Pulmonary artery endothelial cell (primary cell): ENCODE results near the gene MPZL2. TPM values are rescaled to one million over a fixed set of nuclear protein-coding genes. Genes with fewer than 3 reads are reported as not detected.
"Not testable (repeated sequence)": the region's sequence is repeated elsewhere in the genome, so short reads cannot be mapped to it uniquely, and the experiment has no call there.

Source experiments
- DNase-seq: peaks from one replicate; pipeline ENCODE4 v3.0.0-alpha.2; 2011; ENCODE audit warnings: low read depth, low spot score
- total RNA-seq: library from RNA; depleted of rRNA; stranded (reverse); fragments of >200 nt; gene quantifications from 2 replicates; pipeline ENCODE4 v1.2.3, GENCODE V29; 2014

Gene MPZL2
- total RNA-seq, result 116 and 148 TPM in 2 replicates

DNA sequence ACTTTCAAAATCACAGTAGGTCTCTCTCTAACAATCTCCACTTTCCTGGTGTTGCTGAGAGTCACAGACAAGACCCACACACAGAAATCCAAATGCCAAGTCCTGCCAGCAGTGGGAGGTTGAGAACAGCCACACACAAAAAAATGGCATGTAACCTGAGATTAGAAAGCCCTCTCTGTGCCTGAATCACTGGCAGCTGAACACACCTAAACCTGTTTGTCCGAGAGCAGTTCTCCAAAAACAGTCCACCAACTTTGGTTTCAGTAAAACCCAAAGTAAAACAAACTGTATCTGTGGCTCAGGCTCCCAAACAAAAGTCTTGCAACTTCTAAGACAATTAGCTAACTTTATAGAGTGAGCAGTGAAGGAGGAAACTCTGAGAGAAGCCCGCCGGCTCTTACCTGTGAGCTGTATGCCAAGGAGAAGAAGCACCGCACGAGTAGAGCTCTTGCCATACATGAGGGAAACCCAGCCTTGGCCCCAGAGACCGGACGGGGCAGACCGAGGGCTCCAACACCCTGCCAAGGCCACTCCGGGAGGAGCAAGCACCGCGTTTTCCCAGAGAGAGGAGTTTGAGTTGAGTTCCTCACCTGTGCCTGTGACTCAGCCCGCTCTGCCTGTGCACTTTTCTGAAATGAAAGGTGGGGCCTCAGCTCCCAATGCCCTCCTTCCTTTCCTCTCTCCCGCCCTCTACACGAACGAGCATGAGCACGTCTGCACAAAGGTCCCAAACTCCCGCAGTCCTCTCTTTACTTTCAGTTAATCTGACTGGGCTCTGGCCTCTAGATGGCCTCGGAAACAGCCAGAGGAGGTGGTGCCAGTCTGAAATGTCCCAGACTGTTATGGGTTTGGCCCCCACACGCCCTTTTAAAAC lies at the start of gene MPZL2:
TSS of gene MPZL2 (minus strand) at position 603 of the 874 bp plus-strand sequence. CDS start at position 459, 144 bp downstream.
- no peak for DNase-seq

DNA sequence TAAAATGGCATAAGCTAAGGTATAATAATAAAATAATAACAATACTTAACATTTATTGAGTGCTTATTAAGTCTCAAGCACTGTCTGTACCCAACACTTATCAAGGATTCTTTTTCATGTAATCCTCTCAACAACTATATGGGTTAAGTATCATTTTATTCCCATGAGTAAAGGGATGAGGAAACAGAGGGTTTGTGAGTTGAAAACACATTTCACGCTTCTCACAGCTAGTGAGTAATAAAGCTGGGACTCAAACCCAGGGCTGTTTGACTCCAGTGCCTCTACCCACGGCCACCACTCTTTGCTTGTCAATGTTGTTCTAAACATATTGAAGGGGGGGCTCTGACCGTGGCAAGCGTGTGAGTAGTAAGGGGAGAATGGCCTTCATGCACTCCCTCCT lies 49.1 kb upstream of the MPZL2 start:
- no peak for DNase-seq

DNA sequence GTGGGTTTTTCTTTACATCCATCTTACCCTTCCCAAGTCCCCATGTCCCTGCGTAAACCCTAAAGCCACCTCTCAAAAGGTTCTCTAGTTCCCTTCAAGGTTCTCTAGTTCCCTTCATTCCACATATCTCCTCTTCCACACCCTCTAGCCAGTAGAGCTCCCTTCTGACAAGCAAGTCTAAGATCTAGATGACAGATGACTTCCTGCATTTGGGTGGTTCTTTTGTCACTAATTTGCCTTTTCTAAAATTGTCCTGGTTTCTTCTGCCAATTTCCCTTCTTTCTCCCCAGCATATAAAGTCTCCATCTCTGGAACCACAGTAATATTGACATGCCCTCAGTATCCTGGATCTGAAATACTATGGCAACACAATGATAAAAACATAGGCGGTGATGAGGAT lies 48.2 kb upstream of the MPZL2 start:
- DNase-seq, result no peak

DNA sequence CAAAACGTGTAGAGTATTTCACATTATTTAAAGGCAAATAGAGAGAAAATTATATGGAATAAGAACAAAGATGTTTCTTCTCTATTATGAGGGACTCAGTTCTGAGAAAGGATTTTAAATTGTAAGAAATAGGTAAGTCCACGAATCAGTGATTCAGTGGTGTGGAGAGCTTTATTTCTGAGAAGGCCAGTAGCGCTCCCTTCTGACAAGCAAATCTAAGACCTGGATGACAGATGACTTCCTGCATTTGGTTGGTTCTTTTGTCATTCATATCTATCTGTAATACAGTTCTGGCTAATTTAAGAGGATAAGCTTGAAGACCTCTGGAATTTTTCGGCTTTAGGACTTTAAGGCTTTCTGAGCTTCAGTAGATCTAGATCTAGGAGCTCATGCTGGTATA lies 47.4 kb upstream of the MPZL2 start:
- no peak for DNase-seq

DNA sequence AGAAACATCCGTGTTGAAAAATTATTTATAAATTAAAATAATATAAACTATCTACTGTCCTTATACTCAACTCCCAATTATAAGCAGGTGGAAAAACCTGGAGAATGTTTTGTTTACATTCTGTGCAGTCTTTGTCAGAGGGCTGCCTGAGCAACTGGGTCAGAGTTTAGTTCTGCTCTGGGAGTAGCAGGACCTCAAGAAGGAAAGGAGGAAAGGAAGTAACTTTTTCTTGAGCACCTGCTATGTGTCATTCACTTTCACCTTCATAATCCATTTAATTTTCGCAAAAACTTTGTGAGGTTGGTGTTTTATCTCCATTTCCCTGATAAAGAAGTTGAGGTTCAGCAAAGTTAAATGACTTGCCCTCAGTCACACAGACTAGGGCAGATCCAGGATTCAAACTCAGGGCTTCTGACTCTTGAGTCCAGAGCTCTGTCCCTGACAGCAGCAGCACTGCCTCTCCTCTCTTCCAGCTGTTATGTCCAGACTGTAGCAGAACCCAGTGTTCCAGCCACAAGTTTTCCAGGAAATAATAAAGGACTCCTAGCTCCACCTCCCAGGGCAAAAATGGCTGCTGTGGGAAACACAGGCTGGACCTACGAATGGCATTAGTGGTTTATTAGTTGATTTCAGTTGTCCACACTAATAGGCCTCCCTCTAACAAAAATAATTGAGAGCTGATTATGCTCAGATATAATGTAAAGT lies 46.8 kb upstream of the MPZL2 start:
- no peak for DNase-seq

DNA sequence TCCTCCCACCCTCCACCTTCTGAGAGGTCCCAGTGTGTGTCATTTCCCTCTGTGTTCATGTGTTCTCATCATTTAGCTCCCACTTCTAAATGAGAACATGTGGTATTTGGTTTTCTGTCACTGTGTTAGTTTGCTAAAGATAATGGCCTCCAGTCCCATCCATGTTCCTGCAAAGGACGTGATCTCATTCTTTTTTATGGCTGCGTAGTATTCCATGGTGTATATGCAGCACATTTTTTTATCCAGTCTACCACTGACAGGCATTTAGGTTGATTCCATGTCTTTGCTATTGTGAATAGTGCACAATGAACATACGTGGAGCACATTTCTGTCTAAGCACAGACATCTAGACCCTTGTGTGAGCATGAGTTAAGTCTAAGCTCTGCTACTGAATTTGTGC lies 46.2 kb upstream of the MPZL2 start:
- DNase-seq, result no peak

DNA sequence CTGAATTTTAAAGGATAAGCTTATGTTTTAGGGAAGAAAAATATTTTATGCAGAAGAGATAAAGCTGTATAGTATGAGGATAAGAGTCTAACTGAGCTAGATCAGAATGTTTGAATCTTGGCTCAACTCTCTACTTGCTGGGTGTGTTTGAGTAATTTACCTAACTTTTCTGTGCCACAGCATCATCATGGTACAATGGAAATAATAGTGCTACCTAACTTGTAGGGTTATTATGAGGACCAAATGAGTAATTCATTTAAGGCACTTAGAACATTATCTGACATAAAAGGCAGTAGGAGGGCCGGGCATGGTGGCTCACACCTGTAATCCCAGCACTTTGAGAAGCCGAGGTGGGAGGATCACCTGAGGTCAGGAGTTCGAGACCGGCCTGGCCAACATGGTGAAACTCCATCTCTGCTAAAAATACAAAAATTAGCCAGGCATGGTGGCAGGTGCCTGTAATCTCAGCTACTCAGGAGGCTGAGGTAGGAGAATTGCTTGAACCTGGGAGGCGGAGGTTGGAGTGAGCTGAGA lies 45.0 kb upstream of the MPZL2 start:
- not testable (repeated sequence) for DNase-seq

DNA sequence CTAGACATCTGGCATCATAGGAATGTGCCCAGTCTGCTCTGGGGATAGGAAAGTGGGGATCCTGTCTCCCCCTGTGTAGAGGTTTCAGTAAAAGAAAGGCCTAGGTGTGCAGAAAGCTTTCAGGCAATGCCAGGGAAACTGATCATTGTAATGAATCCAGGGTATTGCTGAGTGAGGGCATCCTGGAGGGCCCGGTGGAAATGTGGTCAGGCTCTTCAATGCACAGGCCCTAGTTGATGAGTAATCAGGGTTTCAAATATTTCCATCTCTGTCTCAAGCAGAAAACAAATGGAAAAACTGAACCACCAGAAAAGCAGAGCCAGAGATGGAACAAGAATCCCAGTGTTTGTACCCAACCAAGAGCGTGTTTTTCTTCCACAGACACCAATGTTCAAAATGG lies 42.5 kb upstream of the MPZL2 start:
- no peak for DNase-seq

DNA sequence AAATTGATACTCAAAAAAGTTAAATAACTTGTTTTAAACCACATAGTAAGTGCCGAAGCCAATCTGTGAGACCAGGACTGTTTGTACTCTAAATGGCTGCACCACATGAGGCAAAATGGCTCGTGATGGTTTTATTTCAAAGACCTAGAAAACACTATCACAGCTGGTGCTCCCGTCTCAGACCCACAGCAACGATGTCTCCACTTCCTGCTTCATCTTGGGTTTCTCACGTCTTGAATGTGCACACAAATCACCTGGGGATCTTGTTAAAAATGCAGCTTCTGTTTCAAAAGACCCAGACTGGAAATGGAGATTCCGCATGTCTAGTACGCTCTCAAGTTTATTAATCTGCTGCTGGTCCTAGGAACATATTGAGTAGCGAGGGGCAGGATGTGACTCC lies 41.6 kb upstream of the MPZL2 start:
- DNase-seq, result no peak

DNA sequence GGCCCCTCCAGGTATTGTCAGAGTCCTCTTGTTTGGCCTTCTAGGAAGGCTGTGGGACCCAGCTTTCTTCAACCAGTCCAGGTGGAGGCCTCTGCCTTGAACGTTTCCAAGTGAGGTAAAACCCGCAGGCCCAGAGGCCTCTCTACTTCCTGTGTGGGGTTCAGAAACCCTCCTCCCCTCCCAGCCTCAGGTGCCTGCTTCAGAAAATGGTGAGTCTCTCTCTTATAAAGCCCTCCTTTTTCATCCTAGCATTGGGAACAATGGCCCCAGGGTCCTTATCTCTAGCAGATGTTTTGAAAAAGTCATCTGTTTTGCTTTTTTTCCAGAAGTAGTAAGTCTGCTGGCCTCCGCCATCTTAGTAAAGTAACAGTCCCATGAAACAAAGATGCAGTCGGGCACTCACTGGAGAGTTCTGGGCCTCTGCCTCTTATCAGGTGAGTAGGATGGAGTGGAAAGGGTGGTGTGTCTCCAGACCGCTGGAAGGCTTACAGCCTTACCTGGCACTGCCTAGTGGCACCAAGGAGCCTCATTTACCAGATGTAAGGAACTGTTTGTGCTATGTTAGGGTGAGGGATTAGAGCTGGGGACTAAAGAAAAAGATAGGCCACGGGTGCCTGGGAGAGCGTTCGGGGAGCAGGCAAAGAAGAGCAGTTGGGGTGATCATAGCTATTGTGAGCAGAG lies 40.6 kb upstream of the MPZL2 start, which contains the start of gene CD3E:
TSS of gene CD3E (plus strand) at position 163 of the 681 bp plus-strand sequence. CDS start at position 386, 223 bp downstream.
- no peak for DNase-seq

DNA sequence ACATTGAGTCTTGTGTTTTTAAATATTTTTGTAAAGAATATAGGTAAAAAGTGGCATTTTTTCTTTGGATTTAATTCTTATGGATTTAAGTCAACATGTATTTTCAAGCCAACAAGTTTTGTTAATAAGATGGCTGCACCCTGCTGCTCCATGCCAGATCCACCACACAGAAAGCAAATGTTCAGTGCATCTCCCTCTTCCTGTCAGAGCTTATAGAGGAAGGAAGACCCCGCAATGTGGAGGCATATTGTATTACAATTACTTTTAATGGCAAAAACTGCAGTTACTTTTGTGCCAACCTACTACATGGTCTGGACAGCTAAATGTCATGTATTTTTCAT lies 40.1 kb upstream of the MPZL2 start:
- no peak for DNase-seq

DNA sequence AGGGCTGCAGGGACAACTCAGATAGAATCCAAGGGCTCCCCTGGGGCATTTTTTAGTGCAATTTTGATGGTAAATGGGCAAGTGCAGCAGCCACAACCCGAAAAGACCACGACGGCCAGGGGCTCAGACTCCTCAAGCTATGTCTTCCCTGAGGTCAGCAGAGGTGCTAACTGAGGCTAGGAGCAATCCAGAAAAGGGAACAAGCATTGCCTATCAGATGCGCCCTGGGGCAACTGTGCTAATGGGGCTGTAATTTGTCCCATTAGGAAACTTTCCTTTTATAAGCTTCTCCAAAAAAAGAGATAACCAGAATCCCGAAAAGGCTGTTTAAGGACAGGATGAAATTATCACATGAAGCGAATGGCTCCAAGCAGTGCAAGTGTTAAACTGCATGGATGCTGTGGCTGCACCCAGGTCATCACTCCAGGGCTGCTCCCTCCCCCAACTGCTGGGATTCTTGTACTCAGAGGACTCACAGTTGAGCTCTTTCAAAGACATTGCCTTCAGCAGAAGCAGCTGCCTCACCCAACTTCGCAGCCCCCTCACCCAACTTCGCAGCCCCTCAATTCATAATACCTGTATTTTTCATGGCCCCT lies 37.6 kb upstream of the MPZL2 start:
- DNase-seq, result no peak

DNA sequence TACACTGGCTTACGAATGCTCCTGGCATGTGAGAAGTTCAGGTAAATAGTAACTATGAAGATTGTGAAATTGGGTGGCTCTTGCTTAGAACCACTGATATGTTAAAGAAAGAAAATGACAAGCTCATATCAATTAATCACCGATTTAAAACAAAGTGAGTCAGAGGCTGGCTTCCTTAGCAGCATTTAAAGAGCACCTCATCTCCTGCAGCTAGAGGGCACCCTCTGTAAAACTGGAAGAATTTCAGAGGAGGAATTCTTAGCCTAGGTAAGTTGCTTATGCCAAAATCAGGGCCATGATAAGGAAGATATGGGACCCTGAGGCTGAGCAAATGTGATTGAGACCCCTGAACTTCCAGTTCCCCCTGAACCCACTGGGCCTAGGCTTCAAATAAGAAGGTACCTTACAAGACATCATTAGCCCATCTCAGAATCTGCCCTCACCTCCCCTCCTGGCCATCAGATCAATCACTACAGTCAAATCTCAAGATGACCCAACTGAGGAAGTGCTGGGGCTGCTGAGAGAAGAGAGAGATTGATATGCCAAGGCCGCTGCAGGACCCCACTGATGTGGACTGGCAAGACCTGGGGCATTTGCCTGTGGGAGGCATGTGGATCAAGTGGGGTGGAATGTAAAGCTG lies 31.8 kb upstream of the MPZL2 start:
- DNase-seq, result no peak

DNA sequence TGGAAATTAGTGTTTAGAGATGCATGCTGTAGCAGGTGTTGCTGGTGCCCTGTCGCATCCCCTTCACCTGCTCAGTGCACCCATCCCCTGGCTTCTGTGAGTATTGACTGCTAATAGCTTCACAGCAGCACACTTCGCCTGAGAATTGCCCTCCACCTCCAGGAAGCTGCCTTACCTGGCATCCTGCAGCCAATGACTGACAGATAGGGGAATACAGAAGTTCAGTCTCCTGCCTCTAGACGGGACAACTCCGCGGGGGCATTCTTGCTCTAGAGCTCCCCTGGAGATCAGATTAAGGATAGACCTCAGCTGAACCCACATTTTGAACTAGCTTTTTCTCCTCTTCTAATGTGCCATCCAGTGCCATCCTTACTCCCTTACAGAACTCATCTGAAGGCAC lies 31.1 kb upstream of the MPZL2 start:
- DNase-seq, result no peak

DNA sequence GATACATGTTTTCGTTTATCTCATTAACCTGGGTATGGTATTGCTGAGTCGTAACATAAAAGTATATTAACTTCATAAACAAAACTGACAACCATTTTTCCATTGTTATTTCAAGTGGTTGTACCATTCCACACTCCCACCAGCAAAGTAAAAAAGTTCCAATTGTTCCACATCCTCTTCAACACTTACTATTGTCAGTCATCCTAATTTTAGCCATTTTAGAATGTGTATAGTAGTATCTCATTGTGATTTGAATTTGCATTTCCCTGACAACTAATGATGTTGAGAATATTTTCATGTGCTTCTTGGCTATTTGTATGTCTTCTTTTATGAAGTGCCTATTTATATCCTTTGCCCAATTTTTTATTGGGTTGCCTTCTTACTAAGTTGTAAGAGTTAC lies 30.0 kb upstream of the MPZL2 start:
- DNase-seq, result no peak

DNA sequence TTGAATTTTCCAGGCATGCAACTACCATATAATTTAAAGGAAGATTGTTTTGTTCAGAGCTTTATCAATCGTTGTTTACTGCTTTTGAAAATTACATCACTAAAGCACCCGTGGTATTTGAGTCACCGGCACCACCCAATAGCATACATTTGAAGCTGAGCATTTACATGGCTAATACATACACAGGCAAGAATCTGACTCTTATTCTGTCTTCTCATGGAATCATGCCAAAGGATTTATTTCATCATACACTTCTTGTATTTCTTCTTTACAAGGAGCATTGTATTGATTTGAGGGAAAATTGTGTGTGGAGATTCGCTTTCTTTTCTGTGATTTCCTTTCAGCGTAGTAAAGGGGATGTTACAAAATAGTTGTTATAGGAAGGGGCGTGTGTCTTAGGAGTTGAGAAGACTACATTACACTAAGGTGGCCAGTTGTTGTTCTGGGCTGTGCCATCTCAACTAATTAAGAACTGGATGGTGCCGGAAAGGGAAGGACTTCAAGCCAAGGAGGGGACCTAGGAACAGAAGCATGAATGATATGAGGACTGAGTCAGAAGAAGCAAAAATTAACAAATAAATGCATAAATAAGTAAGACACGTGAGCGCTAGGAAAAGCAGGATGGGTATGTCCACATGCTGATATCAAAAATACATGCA lies 27.5 kb upstream of the MPZL2 start:
- no peak for DNase-seq

DNA sequence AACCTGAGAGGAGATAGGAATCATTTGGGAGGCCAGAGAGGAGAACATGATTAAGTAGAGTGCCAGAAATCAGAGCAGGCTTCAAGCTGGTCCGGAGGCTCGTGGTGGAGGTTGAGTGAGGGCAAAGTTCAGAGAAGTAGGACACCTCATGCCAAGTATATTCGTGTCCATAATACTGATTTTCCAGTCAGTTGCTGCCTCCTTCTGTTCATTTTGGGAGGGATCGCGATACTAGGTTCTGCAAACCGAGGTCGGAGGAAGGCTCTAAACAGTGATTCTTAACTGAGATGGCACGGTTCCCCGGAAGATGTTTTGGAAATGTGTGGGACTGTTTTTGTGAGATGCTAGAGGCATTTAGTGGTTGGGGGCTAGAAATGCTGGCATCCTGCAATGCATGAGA lies 26.8 kb upstream of the MPZL2 start:
- DNase-seq, result no peak

DNA sequence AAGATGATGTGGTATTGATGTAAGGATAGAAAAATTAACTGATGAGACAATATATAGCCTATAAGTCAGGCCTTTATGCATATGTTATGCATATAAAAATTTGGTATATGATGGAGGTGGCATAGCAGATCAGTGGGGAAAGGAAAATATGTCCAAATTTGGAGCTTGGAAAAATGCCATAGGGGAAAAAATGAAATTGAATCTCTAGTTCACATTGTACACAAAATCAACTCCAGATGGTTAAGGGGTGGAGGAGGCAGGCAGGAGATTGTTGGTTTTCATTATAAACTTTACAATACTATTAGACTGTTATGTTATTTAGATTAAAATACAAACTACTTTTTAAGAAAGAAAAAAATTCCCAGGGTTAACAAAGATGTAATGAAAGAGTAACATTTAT lies 25.3 kb upstream of the MPZL2 start:
- DNase-seq, result no peak

DNA sequence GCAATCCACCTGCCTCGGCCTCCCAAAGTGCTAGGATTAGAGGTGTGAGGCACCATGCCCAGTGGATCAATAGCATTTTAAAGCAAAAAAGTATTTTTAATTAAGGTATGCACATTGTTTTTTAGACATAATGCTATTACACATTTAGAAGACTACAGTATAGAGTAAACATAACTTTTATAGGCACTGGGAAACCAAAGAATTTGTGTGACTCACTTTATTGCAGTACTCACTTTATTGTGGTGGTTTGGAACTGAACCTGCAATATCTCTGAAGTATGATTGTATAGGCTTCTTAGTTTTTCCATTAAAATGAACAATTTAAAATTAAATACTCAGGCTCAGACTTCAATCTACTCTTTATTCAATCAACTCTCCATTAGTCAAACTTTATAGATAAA lies 22.9 kb upstream of the MPZL2 start:
- DNase-seq, result no peak

DNA sequence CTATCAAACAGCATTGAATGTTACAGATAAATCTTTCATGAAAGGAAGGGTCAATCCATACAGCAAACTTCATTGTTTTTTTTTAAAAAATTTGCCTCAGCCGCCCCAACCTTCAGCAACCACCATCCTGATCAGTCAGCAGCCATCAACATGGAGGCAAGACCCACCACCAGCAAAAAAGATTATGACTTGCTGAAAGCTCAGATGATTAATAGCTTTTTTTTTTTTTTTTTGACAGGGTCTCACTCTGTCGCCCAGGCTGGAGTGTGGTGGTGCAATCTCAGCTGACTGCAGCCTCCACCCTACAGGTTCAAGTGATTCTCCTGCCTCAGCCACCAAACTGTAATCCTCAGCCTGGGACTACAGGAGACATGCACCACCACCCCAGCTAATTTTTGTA lies 22.4 kb upstream of the MPZL2 start:
- DNase-seq, result no peak
